GM23248 (cell line): ENCODE measurements around the gene ERGIC2.

ENCODE experiments used
- EZH2 ChIP-seq: fragments of 200-600 bp; sonication (generic); IDR thresholded peaks from 2 replicates; pipeline ENCODE4 v1.6.1; 2018; ENCODE audit warnings: antibody characterized with exemption, mild to moderate bottlenecking; ENCODE audit not compliant: insufficient read depth, poor library complexity, severe bottlenecking
- EZH2phosphoT487 ChIP-seq: fragments of 200-600 bp; sonication (generic); IDR thresholded peaks from 2 replicates; pipeline ENCODE4 v1.6.1; 2018; ENCODE audit warnings: antibody characterized with exemption, moderate library complexity, mild to moderate bottlenecking, low read depth; ENCODE audit not compliant: insufficient read depth

- TF ChIP-seq EZH2, result no peak
- TF ChIP-seq EZH2phosphoT487, result no peak
Observed at GRCh38 chr12:29291226-29291625, 89.7 kb downstream of the ERGIC2 start.
